HEK293T (cell line): ENCODE results near the gene UMAD1.

Experiments
- CTCF ChIA-PET: fragments of 350-600 bp; formaldehyde crosslinking; extraction: SDS; loops from one replicate; lab custom pipeline; 2021; ENCODE audit warnings: antibody characterized with exemption, inconsistent platforms; lab: Yijun Ruan, JAX
- POLR2A ChIA-PET: fragments of 350-600 bp; formaldehyde crosslinking; extraction: SDS; loops from one replicate; lab custom pipeline; 2020; ENCODE audit warnings: antibody characterized with exemption, inconsistent platforms; lab: Yijun Ruan, JAX
- DNase-seq: peaks from one replicate; pipeline ENCODE4 v3.0.0; 2012; ENCODE audit warnings: mixed read lengths; ENCODE audit errors: extremely low spot score
- ARNT ChIP-seq: fragments of 450-650 bp; IDR thresholded peaks from 2 replicates; pipeline ENCODE4 v1.6.1; 2017; ENCODE audit warnings: mild to moderate bottlenecking
- BHLHE40 ChIP-seq: fragments of 450-650 bp; IDR thresholded peaks from 2 replicates; pipeline ENCODE4 v1.6.1; 2016; ENCODE audit warnings: mild to moderate bottlenecking, moderate library complexity, borderline replicate concordance
- CTBP1 ChIP-seq: fragments of 450-650 bp; IDR thresholded peaks from 2 replicates; pipeline ENCODE4 v1.6.1; 2016; ENCODE audit warnings: borderline replicate concordance
- ELF4 ChIP-seq: fragments of 450-650 bp; IDR thresholded peaks from 2 replicates; pipeline ENCODE4 v1.6.1; 2017; ENCODE audit warnings: antibody characterized with exemption
- FOXA1 ChIP-seq: fragments of 450-650 bp; IDR thresholded peaks from 2 replicates; pipeline ENCODE4 v1.6.1; 2016; ENCODE audit warnings: mild to moderate bottlenecking
- FOXK2 ChIP-seq: fragments of 450-650 bp; IDR thresholded peaks from 2 replicates; pipeline ENCODE4 v1.6.1; 2016; ENCODE audit warnings: mild to moderate bottlenecking
- FOXM1 ChIP-seq: fragments of 450-650 bp; IDR thresholded peaks from 2 replicates; pipeline ENCODE4 v1.6.1; 2017; ENCODE audit warnings: mild to moderate bottlenecking, borderline replicate concordance
- HDGF ChIP-seq: fragments of 450-650 bp; IDR thresholded peaks from 2 replicates; pipeline ENCODE4 v1.6.1; 2017; ENCODE audit warnings: antibody characterized with exemption, borderline replicate concordance
- L3MBTL2 ChIP-seq: fragments of 450-650 bp; conservative IDR thresholded peaks from 2 replicates; pipeline ENCODE4 v1.6.1; 2016; ENCODE audit warnings: mild to moderate bottlenecking
- LEF1 ChIP-seq: fragments of 450-650 bp; IDR thresholded peaks from 2 replicates; pipeline ENCODE4 v1.6.1; 2017; ENCODE audit warnings: mild to moderate bottlenecking, borderline replicate concordance
- NFRKB ChIP-seq: fragments of 450-650 bp; IDR thresholded peaks from 2 replicates; pipeline ENCODE4 v1.6.1; 2016; ENCODE audit warnings: mild to moderate bottlenecking, moderate library complexity
- SP1 ChIP-seq: fragments of 450-650 bp; IDR thresholded peaks from 2 replicates; pipeline ENCODE4 v1.6.1; 2017
- SUZ12 ChIP-seq: fragments of 450-650 bp; IDR thresholded peaks from 2 replicates; pipeline ENCODE4 v1.6.1; 2016; ENCODE audit warnings: mild to moderate bottlenecking
- TARDBP ChIP-seq: fragments of 450-650 bp; IDR thresholded peaks from 2 replicates; pipeline ENCODE4 v1.6.1; 2016
- ZNF384 ChIP-seq: fragments of 450-650 bp; IDR thresholded peaks from 2 replicates; pipeline ENCODE4 v1.6.1; 2016
- TF ChIP-seq, protein P1 (sequence below): fragments of 450-650 bp; IDR thresholded peaks from 2 replicates; pipeline ENCODE4 v1.6.1; 2016

Gene UMAD1

DNA sequence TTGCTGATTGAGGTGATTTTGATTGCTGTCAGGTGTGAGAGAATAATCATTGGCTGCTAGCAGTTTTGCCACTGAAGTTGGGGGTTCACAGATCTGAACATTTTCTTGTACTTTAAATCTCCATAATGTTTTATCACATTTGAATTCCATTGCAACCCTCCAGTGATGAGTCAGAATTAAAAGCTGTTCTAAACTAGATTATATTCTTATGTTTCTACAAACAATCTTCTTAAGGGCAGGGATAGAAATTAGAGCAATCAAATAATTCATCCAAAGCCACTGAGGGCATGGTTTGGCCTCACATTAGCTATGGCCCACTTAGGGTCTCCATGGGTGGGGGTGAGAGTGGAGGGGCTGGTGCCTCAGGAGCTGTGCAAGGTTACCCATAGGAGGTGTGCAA, 130.9 kb downstream of the UMAD1 start:
- DNase-seq: no peak
- POLR2A ChIA-PET: no interaction called here
- CTCF ChIA-PET: interaction anchor here (0.7 kb wide), 1 partner anchor 21 kb away, joined by 3 read pairs; no protein-coding TSS in a partner anchor
- no peak for TF ChIP-seq BHLHE40
- no peak for TF ChIP-seq CTBP1
- no peak for TF ChIP-seq ARNT
- no peak for TF ChIP-seq SP1
- no peak for TF ChIP-seq FOXA1
- TF ChIP-seq ELF4: no peak
- no peak for TF ChIP-seq FOXK2
- TF ChIP-seq, protein P1, sequence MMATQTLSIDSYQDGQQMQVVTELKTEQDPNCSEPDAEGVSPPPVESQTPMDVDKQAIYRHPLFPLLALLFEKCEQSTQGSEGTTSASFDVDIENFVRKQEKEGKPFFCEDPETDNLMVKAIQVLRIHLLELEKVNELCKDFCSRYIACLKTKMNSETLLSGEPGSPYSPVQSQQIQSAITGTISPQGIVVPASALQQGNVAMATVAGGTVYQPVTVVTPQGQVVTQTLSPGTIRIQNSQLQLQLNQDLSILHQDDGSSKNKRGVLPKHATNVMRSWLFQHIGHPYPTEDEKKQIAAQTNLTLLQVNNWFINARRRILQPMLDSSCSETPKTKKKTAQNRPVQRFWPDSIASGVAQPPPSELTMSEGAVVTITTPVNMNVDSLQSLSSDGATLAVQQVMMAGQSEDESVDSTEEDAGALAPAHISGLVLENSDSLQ: no peak
- TF ChIP-seq TARDBP: no peak
- no peak for TF ChIP-seq HDGF
- TF ChIP-seq SUZ12: no peak
- TF ChIP-seq ZNF384: no peak
- no peak for TF ChIP-seq FOXM1
- TF ChIP-seq NFRKB: no peak
- TF ChIP-seq L3MBTL2: no peak
- TF ChIP-seq LEF1: no peak

DNA sequence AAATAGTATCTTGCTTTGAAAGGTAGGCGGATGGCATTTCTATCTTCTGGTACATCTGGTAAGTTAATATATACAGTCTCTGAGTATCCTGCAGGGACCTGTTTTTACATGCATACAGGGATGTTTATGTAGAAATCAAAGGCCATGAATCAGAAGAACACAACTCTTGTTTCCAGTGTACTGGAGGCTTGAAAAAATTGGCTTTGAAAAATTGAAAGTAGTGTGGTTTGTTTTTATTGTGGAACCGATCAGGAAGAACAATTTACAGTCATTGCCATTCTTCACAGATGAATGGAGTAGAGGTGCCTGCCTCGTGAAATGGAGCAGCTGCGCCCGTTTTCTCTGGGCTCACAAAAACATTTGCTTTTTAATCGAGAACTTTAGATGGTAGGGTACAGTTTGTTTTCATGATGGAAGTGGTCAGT, 131.9 kb downstream of the UMAD1 start:
- DNase-seq: no peak
- ChIA-PET CTCF (no interaction called here), POLR2A (no interaction called here)
- TF ChIP-seq ARNT (no peak), ZNF384 (no peak), L3MBTL2 (no peak), FOXK2 (no peak), SP1 (no peak), SUZ12 (no peak), TARDBP (no peak), HDGF (no peak), NFRKB (no peak), LEF1 (no peak)

DNA sequence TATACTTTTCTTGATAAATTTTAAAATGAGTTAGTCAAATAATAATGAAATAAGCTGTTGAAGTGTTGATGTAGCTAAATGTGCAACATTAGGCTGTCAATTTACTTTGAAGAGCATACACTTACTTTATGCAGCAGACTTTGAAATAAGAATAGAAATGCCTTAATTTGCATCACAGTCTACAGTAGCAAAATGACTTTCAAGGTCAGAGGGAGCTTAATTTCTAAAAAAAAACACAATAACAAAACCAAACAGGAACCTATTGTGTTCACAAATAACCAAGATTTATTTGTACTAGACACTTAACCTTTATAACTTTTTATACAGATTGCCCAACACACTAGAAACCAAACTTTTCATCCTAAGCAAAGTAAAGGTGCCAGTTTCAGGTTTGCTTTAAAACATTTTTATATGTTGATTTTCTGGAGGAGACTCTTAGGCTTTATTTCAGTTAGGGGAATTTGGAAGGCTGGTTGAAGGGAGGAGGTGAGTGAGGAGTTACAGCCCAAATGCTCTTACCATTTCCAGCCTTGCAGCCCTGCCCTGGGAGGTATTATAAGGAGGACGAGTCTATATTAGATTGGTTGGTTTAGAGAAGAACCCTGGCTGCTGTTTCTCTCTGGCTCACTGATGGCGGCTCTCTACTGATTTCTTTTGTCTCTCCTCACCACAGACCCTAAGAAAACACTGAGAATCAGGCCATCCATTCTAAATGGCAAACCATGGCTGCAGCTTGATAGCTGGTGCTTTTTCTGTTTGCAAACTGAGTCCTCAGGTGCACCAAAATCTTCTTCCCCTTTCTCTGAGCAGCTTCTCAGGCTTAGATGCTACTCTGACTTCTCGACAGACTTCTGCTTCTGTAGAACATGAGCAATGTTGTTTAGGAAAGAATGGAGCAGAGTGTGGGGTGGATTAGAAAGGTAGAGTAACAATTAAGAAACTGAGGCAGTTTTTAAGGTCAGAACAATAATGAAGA, 133.1 kb downstream of the UMAD1 start:
- no peak for TF ChIP-seq ZNF384
- no peak for TF ChIP-seq FOXK2
- TF ChIP-seq LEF1: no peak
- no peak for TF ChIP-seq ELF4
- TF ChIP-seq SUZ12: no peak
- no peak for TF ChIP-seq SP1
- TF ChIP-seq HDGF: no peak
- ChIA-PET CTCF (interaction anchor here (0.6 kb wide), 1 partner anchor 10 kb away, joined by 3 read pairs; no protein-coding TSS in a partner anchor), POLR2A (no interaction called here)

DNA sequence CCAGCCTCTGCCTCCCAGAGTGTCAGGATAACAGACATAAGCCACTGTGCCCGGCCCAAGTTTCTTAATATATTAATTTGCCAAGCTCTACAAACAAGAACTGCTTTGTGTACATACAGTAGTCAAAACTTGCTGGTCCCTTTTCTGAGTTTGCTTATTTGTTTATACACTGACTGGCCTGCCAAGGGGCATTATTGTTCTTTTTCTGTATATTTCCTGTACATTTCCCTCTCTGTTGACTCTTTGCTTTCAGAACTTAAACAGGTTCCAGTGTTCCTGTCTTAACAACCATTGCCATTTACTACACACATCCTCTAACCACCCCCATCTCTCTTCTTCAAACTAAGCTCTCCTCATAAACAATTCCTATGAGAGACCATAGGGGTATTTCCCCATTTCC, 139.3 kb downstream of the UMAD1 start:
- no peak for DNase-seq
- TF ChIP-seq ZNF384 (no peak), NFRKB (no peak), L3MBTL2 (no peak), CTBP1 (no peak), ARNT (no peak), HDGF (no peak), SP1 (no peak), FOXM1 (no peak), BHLHE40 (no peak)
- ChIA-PET POLR2A (no interaction called here), CTCF (no interaction called here)

More for the DNA sequence above, 133.1 kb downstream of the UMAD1 start:
- no peak for DNase-seq

DNA sequence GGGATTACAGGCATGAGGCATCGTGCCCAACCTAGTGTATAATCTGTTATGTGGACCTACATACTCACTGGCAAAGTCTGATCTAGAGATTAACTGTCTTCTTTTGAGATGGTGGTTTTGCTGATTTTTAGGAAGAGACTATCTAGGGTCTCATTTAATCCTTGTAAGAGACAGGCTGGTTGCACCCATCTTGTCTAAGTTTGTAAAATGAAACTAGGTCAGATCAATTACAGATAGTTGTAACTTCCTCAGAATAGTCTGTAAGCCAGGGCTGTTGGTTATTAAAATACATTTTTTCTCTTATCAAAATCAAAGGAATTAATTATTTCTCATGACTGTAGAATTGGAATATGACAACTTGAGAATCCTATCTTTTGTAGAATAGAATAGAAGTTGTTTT, 142.4 kb downstream of the UMAD1 start:
- no peak for DNase-seq
- ChIA-PET POLR2A (no interaction called here), CTCF (interaction anchor here (0.7 kb wide), 1 partner anchor 10 kb away, joined by 3 read pairs; no protein-coding TSS in a partner anchor)
- TF ChIP-seq ELF4 (no peak), ZNF384 (no peak), LEF1 (no peak), TARDBP (no peak), FOXA1 (no peak), FOXK2 (no peak), L3MBTL2 (no peak), SP1 (no peak), HDGF (no peak), BHLHE40 (no peak), ARNT (no peak)
- TF ChIP-seq, protein P1: no peak

DNA sequence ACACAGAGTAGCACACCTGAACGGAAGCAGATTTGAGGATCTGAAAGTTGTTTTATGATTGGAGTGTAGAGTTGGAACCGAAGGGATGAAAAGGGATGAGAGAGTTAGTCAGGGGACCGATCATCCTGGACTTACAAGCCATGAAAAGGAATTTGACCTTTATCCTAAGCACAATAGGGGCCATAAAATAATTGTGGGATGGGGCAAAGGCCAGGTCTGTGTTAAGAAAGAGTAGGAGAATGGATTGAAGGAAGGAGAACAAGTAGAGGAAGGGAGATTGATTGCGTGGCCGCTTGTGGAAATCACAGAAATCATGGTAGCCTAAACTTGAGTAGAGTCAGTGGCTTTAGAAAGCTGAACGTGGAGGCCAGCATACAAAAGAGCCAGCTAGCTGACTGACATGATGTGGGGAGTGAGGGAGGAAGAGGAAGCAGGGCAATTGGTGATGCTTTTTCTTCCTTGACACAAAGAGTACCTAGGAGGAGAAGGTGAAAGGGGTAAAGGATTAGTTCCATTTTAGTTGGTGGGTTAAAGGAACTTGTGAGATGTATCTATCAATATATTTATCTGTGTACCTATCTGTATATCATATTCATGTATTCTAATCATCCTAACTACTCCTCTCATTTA, 144.9 kb downstream of the UMAD1 start:
- TF ChIP-seq NFRKB: no peak
- no peak for TF ChIP-seq ELF4
- no peak for TF ChIP-seq CTBP1
- POLR2A ChIA-PET: no interaction called here
- CTCF ChIA-PET: no interaction called here
- no peak for DNase-seq
